Uterus (tissue), 2 donors: ENCODE data around the gene KRTAP10-3.

Experiments
- POLR2A ChIP-seq, 2 donors: fragments of 450-650 bp; IDR thresholded peaks; one replicate each; pipeline ENCODE4 v1.6.1; 2016; ENCODE audit warnings: antibody characterized with exemption in 2 of 2, mild to moderate bottlenecking in 1 of 2, moderate library complexity in 1 of 2
- TF ChIP-seq, protein P1 (sequence below), 4 experiments: fragments of 200-600 bp in 2 of 4; fragments of 450-650 bp in 2 of 4; sonication (generic) in 2 of 4; IDR thresholded peaks; one replicate each; pipeline ENCODE4 v1.5.1; 2016 to 2019; ENCODE audit warnings: antibody characterized with exemption in 4 of 4, mild to moderate bottlenecking in 2 of 4, moderate library complexity in 1 of 4

DNA sequence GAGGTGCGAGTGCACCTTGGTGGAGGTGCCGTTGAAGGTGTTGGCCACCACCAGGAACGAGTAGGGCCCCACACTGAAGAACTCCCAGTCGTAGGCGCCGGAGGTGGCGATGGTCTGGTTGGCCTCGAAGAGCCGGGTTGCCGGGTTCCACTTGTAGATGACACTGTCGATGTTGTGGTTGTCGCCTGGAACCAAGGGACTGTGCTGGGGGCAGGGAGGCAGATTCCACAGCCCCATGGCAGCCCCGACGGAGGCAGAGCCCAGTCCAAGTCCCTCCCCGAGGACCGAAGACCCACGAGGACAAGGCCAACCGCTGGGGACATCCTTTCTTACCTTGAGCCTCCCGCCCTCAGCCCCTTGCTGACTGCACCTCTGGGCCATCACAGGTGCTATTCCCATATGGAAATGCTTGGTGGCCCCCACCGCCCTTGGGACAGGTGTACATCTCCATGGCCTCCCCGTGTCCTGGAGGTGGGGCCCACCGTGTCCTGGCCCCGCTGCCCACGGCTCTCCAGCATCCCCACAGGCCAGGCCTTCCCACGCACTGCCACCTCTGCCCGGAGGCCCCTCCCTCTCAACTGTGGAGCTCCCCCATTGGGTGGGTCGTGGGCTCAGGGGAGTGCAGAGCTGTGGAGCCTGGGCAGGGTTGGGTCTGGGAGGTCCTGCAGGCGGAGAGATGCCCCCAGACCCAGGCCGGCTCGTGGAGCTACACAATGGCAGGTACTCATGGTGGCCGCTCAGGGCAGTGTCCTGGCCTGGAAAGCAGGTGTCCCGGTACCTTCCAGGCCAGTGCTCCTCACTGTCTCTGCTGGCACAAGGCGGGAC is 36.5 kb downstream of the KRTAP10-3 start:
- TF ChIP-seq, protein P1, sequence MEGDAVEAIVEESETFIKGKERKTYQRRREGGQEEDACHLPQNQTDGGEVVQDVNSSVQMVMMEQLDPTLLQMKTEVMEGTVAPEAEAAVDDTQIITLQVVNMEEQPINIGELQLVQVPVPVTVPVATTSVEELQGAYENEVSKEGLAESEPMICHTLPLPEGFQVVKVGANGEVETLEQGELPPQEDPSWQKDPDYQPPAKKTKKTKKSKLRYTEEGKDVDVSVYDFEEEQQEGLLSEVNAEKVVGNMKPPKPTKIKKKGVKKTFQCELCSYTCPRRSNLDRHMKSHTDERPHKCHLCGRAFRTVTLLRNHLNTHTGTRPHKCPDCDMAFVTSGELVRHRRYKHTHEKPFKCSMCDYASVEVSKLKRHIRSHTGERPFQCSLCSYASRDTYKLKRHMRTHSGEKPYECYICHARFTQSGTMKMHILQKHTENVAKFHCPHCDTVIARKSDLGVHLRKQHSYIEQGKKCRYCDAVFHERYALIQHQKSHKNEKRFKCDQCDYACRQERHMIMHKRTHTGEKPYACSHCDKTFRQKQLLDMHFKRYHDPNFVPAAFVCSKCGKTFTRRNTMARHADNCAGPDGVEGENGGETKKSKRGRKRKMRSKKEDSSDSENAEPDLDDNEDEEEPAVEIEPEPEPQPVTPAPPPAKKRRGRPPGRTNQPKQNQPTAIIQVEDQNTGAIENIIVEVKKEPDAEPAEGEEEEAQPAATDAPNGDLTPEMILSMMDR (IDR thresholded peaks at IDR 0.05): no peak
- TF ChIP-seq POLR2A (IDR thresholded peaks at IDR 0.05): no peak
